ENCODE data around the gene ADNP. TPM values are rescaled to one million over a fixed set of nuclear protein-coding genes. Genes with fewer than 3 reads are reported as not detected.

ADNP gene
- total and polyA plus RNA-seq, 2 of the 13 experiments (the other 11 are each of a cell fraction or from before 2014, with no cell fraction given), result 21.0 to 21.5 TPM

DNA sequence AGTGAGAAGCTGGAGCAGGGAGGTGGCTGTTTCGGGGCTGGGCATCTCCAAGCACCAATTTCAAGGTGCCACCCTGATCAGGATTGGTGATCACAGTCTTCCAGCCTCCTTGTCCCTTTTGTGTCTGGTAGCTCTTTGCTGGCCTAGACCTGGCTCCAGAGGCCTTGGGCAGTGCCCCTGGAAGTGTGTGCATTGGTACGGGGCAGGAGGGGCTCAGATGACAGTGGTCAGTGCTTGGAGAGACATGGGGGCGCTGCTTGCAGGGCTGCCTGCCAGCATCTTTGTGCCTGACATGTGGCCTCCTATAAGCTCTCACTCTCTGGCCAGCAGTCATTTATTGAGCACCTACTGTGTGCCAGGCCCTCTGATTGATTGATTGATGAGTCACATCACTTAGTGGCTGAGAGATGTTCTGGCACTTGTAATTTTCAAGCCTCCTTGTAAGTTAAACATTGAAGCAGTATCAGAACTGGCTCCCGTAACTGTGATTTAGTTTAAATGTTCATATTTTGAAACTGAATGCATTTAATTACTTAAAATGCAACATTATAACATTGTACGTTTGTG lies 74.7 kb downstream of the ADNP start (continued):
- TF ChIP-seq, protein P1, sequence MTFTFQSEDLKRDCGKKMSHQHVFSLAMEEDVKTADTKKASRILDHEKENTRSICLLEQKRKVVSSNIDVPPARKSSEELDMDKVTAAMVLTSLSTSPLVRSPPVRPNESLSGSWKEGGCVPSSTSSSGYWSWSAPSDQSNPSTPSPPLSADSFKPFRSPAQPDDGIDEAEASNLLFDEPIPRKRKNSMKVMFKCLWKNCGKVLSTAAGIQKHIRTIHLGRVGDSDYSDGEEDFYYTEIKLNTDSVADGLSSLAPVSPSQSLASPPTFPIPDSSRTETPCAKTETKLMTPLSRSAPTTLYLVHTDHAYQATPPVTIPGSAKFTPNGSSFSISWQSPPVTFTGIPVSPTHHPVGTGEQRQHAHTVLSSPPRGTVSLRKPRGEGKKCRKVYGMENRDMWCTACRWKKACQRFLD (CRISPR knock-in tag; IDR thresholded peaks at IDR 0.05; ENCODE audit: borderline replicate concordance), result no peak
- TF ChIP-seq ZNF234 (CRISPR knock-in tag; conservative IDR thresholded peaks at IDR 0.05), result no peak
- TF ChIP-seq ZSCAN31 (CRISPR knock-in tag; IDR thresholded peaks at IDR 0.05; ENCODE audit: low read depth), result no peak
- no peak for TF ChIP-seq ZSCAN30 (CRISPR knock-in tag; IDR thresholded peaks at IDR 0.05)
- TF ChIP-seq, protein P2, sequence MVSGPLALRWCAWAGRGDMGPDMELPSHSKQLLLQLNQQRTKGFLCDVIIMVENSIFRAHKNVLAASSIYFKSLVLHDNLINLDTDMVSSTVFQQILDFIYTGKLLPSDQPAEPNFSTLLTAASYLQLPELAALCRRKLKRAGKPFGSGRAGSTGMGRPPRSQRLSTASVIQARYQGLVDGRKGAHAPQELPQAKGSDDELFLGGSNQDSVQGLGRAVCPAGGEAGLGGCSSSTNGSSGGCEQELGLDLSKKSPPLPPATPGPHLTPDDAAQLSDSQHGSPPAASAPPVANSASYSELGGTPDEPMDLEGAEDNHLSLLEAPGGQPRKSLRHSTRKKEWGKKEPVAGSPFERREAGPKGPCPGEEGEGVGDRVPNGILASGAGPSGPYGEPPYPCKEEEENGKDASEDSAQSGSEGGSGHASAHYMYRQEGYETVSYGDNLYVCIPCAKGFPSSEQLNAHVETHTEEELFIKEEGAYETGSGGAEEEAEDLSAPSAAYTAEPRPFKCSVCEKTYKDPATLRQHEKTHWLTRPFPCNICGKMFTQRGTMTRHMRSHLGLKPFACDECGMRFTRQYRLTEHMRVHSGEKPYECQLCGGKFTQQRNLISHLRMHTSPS (CRISPR knock-in tag; IDR thresholded peaks at IDR 0.05; ENCODE audit: low read depth), result no peak
- no peak for TF ChIP-seq GATAD1 (CRISPR knock-in tag; IDR thresholded peaks at IDR 0.05)
- no peak for TF ChIP-seq MTF1 (CRISPR knock-in tag; IDR thresholded peaks at IDR 0.05)
- no peak; the same call in 1 of the 2 replicates for TF ChIP-seq YEATS2 (CRISPR knock-in tag; IDR thresholded peaks at IDR 0.05; ENCODE audit: borderline replicate concordance)
- no peak for TF ChIP-seq NFIC (IDR thresholded peaks at IDR 0.05; ENCODE audit: low read length)
- no peak for TF ChIP-seq ZNF878 (CRISPR knock-in tag; IDR thresholded peaks at IDR 0.05)
- TF ChIP-seq MTF2 (CRISPR knock-in tag; IDR thresholded peaks at IDR 0.05; ENCODE audit: borderline replicate concordance), result no peak
- TF ChIP-seq, protein P3, sequence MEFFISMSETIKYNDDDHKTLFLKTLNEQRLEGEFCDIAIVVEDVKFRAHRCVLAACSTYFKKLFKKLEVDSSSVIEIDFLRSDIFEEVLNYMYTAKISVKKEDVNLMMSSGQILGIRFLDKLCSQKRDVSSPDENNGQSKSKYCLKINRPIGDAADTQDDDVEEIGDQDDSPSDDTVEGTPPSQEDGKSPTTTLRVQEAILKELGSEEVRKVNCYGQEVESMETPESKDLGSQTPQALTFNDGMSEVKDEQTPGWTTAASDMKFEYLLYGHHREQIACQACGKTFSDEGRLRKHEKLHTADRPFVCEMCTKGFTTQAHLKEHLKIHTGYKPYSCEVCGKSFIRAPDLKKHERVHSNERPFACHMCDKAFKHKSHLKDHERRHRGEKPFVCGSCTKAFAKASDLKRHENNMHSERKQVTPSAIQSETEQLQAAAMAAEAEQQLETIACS (CRISPR knock-in tag; IDR thresholded peaks at IDR 0.05), result no peak
- TF ChIP-seq MAFK (conservative IDR thresholded peaks at IDR 0.05 in 1 of 2, IDR thresholded peaks at IDR 0.05 in 1 of 2; ENCODE audit: low read length in 2 of 2), result no peak
- no peak for TF ChIP-seq PHF5A (CRISPR knock-in tag; IDR thresholded peaks at IDR 0.05; ENCODE audit: low read depth, unreplicated experiment)
- TF ChIP-seq, protein P4, sequence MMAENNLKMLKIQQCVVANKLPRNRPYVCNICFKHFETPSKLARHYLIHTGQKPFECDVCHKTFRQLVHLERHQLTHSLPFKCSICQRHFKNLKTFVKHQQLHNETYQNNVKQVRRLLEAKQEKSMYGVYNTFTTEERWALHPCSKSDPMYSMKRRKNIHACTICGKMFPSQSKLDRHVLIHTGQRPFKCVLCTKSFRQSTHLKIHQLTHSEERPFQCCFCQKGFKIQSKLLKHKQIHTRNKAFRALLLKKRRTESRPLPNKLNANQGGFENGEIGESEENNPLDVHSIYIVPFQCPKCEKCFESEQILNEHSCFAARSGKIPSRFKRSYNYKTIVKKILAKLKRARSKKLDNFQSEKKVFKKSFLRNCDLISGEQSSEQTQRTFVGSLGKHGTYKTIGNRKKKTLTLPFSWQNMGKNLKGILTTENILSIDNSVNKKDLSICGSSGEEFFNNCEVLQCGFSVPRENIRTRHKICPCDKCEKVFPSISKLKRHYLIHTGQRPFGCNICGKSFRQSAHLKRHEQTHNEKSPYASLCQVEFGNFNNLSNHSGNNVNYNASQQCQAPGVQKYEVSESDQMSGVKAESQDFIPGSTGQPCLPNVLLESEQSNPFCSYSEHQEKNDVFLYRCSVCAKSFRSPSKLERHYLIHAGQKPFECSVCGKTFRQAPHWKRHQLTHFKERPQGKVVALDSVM (CRISPR knock-in tag; IDR thresholded peaks at IDR 0.05), result no peak
- TF ChIP-seq ZNF256 (CRISPR knock-in tag; conservative IDR thresholded peaks at IDR 0.05), result no peak
- TF ChIP-seq IKZF4 (CRISPR knock-in tag; IDR thresholded peaks at IDR 0.05; ENCODE audit: borderline replicate concordance, low read depth, not compliant biosample characterization), result peak; percentile 3
- no peak; the same call in 1 of the 2 replicates for TF ChIP-seq ZNF501 (CRISPR knock-in tag; IDR thresholded peaks at IDR 0.05)
- TF ChIP-seq ZNF766 (CRISPR knock-in tag; IDR thresholded peaks at IDR 0.05; ENCODE audit: borderline replicate concordance), result no peak
- TF ChIP-seq SIX4 (CRISPR knock-in tag; IDR thresholded peaks at IDR 0.05), result no peak
- TF ChIP-seq ZNF331 (CRISPR knock-in tag; IDR thresholded peaks at IDR 0.05), result no peak
- TF ChIP-seq ZNF441 (CRISPR knock-in tag; IDR thresholded peaks at IDR 0.05; ENCODE audit: borderline replicate concordance), result 0 out of 2 replicates have a peak, but pooled peaks have one; percentile 16
- no peak for TF ChIP-seq JDP2 (CRISPR knock-in tag; IDR thresholded peaks at IDR 0.05; ENCODE audit: borderline replicate concordance)
- no peak for TF ChIP-seq REL (CRISPR knock-in tag; conservative IDR thresholded peaks at IDR 0.05)
- TF ChIP-seq ZNF589 (CRISPR knock-in tag; conservative IDR thresholded peaks at IDR 0.05), result peak; percentile 47; the same call in 1 of the 2 replicates
- no peak for TF ChIP-seq BHLHE40 (IDR thresholded peaks at IDR 0.05; ENCODE audit: low read length)

Data from HepG2 (cell line).